GM18867 (cell line): ENCODE data around the gene PAX5.
A peak's percentile ranks its signal among the peaks of the same experiment; 100 is the strongest.
"Not testable (repeated sequence)": the region's sequence is repeated elsewhere in the genome, so short reads cannot be mapped to it uniquely, and the experiment has no call there.

Source experiments
- ATAC-seq: cut with Tn5 transposase; IDR thresholded peaks from one replicate; pipeline ENCODE4 v1.9.1; 2021; ENCODE audit warnings: mild to moderate bottlenecking, moderate library complexity; ENCODE audit not compliant: unreplicated experiment

PAX5 gene

DNA sequence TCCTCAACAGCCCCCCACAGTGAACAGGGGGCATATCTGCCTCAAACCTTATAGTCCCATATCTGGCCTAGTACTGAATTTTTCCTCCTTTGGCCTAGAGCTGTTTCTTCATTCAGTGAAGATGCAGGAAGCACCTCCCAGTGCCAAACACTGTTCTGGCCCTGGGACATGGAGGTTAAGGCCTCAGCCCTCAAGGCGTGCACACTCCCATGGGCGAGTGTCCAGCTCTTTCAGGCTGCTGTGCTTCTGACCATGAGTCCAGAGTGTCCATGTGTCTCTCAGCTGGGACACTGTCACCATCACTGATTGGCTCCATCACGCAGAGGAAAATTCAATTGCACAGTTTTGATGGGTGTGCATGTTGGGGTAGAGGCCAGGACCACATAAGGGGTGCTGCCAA is 151.5 kb downstream of the PAX5 start:
- no peak for ATAC-seq

DNA sequence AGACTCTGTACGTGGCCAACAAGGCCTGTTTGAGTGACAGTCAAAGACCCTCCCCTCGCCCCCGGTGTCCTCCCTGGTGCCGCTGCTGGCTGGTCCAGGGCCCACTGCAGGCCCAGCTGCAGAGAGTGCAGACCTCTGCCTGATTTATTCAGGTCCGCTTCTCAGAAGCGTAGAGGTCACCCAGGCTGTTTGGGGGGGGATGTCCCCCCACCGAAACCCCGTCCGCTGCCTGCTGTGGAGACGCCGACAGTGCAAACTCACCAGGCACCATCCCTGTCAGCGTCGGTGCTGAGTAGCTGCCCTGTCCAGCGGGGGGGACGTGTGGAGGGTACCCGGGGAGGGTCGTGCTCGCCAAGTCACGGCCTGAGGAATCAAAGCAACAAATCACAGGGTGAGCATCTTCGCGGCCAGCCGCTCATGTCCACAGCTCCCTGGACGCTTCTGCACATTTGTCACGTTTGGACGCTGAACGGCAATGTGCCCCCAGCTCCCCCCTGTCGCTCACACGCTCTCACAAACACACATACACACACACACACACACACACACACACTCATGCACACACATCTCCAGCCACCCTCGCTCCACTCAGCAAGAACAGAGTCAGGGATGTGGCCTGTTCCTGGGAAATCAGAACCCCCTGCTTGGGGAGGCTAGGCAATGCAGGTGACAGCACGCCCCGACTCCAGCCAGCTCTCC is 152.2 kb downstream of the PAX5 start:
- ATAC-seq = no peak

DNA sequence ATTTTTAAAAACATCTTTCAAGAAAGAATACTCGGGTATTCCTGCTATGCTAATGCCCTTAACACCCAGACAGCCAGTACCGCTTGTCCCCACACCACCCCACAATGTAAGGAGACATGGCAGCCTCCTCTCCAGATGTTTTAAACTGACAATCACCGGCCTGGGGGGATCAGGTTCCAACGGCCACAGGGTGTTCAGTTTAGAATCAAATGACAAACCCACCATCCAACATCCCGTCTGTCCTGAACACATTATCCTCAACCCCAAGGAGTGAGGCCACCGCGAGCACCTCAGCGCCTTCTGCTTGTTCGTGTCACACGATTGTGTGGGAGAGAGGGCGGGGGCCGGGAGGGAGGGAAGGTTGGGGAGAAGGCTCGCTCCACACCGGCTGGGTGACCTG is 152.8 kb downstream of the PAX5 start:
- no peak for ATAC-seq

DNA sequence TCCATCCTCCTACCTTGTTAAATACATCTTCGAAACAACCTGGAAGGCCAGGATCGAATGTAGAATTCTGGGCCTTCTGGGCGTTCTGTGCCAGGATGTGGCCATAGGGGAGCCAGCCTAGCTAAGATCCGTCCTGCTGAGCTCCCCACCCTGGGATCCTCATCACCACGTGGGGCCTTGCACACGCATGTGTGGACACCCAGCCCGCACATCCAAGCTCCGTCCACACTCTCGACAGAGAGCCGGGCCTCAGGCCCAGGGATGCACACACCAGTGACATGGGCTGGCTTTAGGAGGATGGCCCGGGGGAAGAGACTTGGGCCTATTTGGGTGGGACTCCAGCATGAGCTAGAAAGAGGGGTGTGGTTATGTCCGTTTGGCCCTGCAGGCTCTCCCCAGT is 154.0 kb downstream of the PAX5 start:
- ATAC-seq = no peak

DNA sequence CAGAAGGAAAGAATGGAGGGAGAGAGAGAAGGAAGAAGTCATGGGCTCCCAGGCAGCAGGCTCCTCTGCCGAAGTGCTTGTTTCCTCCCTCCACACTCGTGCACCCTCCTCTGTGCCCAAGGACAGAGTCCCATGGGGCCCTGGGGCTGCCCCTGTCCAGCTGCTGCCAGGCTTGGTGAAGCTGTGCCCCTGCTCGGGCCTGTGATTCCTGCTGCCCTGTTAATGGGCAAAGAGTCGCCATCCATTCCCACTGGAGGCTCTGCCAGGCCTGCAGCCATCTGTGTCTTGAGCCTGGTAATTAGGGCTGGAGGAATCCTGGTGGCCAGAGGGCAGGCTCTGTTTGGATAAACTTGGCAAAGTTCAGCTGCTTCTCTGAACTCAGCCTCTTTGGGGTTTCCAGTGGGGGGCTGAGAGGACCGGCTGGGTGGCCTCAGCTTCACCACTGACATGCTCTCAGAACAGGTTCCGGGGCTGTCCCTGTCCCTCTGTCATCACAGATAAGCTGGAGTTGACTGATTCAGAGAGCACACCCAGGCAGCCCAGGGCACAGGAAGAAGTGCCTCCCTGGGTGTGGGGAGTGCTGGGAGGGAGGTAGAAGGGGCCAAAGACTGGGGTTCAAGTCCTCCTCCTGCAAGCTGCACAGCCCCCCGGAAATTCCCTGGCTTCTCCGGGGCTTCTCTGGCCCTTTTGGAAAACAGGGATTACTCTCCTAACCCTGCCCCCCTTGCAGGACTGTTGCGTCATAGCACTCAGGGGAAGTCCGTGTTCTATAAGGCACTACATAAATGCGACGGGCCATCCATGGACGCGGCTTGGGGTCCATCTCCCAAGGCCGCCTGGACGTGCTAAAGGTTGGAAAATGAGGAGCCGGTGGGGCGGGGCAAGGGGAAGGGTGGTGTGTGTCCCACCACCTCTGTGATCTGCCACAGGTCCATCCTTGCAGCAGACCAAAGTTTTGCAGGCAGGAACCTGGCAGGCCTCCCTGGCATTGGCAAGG is 154.8 kb downstream of the PAX5 start:
- peak; percentile 62 for ATAC-seq

DNA sequence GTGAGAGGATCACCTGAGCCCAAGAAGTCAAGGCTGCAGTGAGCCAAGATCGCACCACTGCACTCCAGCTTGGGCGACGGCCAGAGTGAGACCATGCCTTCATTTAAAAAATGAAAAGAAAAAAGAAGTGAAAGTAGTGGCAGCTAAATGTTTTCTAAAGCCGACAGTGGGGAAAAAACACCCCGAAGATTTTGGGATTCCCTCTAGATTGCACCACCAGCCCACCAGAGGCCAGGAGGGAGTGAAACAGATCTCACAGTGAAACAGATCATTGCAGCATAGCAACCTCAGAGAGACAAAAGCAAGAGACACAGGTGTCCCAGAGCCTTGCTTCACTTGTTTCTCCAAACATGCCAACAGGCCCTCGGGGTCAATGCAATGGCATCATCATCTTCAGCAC is 156.8 kb downstream of the PAX5 start:
- no peak for ATAC-seq

DNA sequence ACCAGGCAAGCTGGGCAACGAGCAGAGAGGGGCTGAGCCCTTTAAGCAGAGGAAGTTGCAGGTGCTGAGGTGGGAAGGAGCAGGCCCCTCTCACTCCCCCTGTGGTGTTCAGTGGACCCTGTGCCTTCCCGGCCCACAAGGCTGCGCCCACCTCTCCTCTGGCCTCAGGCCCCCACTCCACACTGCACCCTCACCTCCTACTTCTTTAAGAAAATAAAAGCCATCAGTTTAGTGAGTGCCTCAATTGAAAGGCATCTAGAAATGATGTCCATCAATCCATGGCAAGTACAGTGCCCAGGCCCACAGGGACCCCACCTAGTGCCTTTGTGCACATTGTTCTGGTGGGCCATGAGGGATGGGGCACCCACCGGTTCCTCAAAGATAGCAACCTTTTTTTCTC is 158.0 kb downstream of the PAX5 start:
- no peak for ATAC-seq

DNA sequence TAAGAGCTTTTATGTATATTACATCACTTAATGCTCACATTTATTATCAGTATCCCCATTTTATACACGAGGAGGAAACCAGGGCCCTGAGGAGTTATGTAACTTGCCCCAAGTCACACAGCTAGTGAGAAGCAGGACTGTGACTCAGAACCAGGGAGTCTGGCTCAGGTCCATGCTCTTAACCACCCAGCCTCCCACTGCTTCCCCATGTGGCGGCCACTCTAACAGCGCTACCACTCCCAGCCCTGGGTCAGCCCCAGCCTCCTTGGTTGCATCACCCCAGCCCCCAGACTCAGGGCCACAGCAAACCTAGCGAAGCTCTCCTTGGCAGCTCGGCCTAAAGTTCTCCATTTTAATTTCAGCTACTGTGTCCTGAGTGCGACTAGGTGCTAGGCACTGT is 159.1 kb downstream of the PAX5 start:
- no peak for ATAC-seq

DNA sequence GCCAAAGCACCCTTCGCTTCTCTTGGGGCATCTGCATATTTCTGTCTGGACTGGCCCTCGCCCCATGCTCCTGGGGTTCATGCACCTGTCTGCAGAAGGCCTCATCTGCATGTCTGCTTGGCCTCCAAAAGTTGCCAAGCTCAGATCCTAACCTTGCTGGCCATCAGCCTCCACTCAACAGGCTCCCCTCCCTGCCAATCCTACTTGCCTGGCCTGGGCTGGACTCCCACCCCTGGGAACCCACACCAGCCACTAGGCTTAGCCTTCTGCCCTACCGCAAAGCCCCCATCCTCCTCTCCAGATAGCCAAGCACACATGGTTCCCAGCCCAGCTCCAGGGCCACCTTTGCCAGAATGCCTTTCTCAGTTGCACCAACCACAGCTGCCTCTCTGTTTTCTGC is 159.8 kb downstream of the PAX5 start:
- ATAC-seq = no peak

DNA sequence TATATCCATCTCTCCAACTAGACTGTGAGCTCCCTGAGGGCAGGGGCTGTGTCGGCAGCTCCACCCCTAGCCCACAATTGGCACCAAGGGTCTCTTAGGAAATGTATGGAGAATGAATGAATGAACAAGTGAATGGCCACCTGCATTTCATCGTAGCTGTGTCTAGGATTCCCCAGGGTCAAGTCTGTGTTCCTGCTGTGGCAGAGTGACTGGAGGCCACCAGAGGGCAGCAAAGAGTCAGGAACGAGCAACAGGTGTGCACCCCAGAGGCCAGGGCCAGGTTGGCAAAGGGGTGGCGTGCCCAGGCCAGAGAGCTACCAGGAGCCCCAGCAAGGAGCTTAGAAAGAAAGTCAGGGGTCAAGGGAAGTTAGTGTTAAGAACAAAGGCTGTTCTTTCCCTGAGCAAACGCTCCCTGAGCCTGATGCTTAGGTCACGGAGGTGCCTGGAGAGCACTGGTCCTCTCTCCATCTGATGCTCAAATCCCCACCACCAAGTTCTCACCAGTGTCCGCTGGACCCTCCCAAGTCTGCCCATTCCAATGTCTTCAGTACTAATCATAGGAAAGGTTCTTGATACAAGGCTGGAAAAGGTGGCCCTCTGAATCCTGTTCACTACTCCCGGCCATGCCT is 160.7 kb downstream of the PAX5 start:
- ATAC-seq = peak; percentile 61

DNA sequence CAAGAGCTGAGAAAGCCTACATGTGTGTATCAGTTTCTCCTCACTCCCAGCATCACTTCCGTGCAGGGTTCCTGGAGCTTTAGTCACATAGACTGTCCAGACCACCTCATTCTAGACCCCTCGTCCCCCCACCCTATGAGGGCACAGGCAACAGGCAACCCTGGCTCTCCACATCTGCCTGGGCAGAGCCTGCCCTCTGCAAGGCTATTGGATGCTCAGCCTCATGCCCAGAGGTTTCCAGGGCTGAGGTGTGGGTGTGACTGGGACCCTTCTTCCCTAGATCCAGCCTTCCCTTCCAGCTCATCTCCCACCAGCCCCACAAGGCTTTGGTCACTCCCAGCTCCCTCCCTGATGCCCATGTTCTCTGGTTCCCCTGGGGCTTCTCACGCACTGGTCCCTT is 161.4 kb downstream of the PAX5 start:
- no peak for ATAC-seq

DNA sequence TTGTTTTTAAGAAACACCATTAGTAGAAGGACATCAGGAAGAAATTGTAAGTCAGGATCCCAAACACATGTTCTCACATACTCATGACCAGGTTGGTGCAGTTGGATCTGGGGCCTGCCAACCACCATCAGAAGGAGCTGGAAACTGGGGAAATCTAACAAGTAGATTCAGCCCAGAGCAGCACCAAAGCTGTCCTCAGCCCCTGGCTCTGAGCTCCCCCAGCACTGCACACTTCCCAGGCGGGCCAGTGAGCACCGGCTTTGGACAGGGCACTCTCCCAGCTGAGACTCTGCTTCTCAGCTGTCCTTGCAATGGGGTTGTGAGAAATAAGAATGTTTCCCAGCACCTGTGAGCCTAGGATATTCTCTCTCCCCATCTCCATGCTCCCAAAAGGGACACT is 162.5 kb downstream of the PAX5 start:
- ATAC-seq = no peak

DNA sequence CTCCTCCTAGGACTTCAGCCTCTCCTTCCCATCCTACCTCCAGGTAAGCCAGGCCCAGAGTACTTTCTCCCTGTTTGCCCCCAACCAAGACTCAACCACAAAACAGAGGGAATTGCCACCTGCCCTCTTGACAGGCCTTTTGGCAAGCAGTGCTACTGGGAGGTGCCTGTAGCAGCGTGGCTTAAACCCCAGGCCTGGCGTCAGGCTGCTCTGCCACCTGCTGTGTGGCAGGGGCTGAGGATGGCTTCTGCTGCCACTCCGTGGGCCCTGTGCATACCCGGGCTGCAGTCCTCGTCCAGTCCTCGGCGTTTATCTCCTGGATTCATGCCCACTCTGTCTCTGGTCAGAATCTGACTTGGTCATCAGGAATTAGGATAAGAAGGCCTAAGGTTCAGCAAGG is 163.1 kb downstream of the PAX5 start:
- ATAC-seq = no peak

DNA sequence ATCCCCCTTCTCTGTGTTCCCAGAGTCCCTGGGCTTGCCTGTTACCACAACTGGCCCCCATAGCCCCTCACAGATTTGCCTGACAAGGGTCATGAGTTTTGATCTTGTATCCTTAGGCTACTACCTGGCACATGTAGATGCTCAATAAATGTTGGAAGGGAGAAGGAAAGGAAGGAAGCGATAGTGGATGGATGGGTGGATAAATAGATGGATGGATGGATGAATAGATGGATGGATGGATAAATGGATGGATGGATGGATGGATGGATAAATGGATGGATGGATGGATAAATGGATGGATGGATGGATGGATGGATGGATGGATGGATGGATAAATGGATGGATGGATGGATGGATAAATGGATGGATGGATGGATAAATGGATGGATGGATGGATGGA is 164.5 kb downstream of the PAX5 start:
- not testable (repeated sequence) for ATAC-seq

DNA sequence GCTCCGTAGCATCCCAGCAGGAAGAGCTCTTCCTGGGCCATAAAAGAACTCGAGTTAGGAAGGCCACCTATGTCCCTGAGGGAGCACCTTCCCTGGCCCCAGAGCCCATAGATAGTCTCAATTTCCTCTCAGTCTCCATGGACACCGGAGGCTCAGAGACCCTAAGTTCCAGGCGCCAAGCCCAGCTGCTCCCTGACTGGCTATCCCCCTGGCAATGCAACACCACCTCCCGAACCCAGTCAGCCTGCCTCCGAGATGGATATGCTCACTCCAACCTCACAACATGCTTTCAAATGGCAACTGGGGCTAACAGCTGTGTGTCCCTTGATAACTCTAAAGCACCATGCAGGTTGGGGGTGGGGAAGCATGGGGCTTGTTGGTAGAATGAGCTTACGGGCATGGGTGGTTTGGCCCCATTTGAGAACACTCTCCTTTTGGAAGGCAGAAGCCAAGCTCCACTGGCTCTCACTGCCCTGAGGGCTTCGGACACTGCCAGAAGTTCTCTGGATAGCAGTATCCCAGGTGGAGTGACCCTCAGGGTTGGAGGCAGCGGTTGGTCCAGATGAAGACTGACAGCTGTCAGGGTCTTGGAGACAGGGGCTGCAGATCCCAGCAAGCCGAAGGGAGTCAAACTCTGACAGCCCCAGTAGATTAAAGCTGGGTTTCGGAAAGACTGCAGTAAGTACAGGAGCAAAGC is 165.3 kb downstream of the PAX5 start:
- ATAC-seq = no peak

DNA sequence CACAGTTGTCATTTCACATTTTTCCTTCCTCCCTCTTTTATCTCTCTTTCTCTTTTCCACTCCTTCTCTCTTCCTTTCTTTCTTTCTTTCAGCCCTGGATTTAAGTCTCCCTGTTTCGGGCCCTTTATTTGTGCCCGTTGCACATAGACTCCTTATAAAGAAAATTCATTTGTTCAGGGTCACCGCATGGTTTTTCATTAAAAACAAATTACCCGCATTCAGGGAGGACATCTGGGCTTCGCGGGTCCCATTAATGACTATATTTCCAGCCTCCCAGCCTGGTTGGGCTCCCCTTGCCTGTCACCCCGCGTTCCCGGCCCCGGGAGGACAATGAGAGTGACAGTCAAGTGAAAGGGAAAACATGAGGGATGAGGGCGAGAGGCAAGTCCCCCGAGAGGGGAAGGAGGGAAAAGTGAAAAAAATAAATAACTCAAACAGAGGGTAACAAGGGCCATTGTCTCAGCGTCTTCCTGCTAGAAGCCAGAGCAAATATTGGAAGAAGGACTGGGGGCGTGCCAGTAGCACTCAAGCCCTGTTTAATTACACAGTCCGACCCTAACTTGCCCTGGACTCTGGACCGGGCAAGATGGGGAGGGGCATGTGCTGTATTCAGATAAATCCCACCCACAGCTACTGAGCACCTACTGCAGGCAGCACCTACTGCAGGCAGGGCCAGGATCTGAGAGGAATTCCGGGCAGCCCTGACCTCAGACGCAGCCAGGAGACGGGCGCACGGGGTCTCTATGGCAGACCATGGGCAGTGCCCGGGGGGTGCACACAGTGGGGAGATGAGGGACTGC is 166.2 kb downstream of the PAX5 start:
- no peak for ATAC-seq

DNA sequence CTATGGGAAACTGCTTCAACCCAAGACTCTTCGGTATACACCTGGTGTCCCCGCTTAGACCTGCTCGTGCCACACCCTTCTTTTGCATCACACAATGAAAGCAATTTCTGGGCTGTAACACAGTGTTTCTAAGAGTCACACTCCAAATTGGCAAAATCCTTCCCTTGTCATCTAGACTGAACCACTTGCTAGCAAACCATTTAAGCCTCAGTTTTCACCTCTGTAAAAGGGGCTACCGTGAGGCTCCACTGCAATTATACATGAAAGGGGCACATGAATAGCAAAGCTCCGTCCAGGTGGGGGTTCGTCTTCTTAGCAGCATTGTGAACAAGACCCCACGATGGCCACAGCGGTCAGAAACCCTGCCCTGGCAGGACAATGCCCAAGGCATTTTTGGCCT is 166.8 kb downstream of the PAX5 start:
- ATAC-seq = no peak

DNA sequence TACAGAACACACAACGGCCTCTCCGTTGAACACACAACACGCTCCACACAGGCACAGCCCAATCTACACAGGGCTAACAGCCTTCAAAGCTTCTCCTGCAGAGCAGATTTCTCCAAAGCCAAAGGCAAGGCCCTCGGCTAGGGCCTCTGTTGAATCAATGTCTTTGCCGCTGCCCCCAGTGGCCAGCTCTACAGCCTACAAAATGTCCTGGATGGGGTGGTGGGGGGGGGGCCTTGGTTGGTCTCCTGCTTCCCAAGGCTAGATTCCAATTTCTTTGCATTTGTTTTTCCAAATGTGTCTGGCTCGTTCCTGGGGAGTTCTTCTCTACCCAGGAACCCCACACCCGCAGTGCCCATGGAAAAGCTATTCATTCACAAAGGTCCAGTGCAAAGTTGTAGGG is 167.2 kb downstream of the PAX5 start:
- no peak for ATAC-seq

DNA sequence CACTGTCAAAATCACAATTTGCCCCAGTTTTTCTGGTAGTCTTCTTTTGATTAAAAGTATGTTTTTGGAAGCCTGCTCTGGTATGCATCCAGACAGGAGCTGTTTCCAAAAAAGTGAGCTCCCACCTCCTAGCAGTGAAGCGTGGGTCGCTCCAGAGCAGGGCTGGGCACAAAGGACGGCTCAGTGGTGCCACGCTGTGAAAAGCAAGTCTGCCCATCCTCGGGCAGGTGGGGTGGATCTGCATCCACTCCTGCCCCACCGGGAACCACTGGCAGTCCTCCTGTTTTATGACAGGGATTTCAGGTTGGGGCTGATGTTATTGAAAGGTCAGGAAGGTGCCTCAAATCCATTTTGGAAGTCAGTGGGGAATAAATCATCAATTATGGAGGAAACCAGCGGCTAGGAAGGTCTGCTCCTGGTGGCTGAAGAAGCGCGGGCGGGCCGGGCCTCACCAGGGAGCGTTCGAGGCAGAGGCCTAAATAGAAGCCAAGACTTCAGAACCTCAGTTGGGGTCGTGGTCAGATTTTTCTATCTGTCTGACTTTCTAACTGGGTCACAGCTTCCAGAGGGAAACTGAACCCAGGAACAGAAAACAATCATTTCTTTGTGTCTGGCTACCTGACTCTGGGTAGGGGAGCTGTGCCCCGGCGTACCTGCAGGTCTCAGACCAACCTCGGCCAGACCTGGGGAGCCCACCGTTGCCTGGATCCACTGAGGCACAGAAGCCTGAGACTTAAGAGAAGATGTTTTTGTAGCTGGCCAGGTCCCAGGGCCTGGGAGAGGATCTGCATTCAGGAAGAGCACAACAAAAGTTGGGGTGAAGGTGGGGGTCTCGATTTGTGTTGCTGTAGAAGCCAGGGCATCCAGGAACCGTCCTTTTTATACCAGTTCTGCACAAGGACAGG is 168.1 kb downstream of the PAX5 start:
- ATAC-seq = no peak
